Kidney (tissue), 14 donors: Measurements from ENCODE around the gene ADARB1. TPM values are rescaled to one million over a fixed set of nuclear protein-coding genes. Genes with fewer than 3 reads are reported as not detected.

Experiments
- DNase-seq, 5 donors: peaks; one replicate each; pipeline ENCODE4 v3.0.0-alpha.2; 2013 to 2020
- FAIRE-seq: peaks from 2 replicates; lab custom pipeline; 2012; peaks lifted over from hg19 to GRCh38; lab: Jason Lieb, UNC
- H3K27ac ChIP-seq, 2 donors: one replicate each; pipeline ENCODE4 v1.7.0; 2013; ENCODE audit warnings: low read depth in 2 of 2, low read length in 2 of 2, inconsistent platforms in 1 of 2
- H3K27me3 ChIP-seq: one replicate; pipeline ENCODE4 v1.7.1; 2013; ENCODE audit warnings: low read length, inconsistent platforms; ENCODE audit not compliant: control insufficient read depth, insufficient read depth
- H3K36me3 ChIP-seq, 3 donors: one replicate each; pipeline versions ENCODE4 v1.7.0 to v1.7.1; 2013; ENCODE audit warnings: low read length in 3 of 3, control low read depth in 1 of 3, inconsistent platforms in 1 of 3; ENCODE audit not compliant: insufficient read depth in 3 of 3, control insufficient read depth in 2 of 3
- H3K4me1 ChIP-seq, 3 donors: one replicate each; pipeline versions ENCODE4 v1.7.0 to v1.7.1; 2013; ENCODE audit warnings: low read length in 3 of 3, inconsistent platforms in 1 of 3, low read depth in 1 of 3; ENCODE audit not compliant: control insufficient read depth in 2 of 3, insufficient read depth in 2 of 3
- H3K4me3 ChIP-seq, 3 donors: one replicate each; pipeline versions ENCODE4 v1.7.0 to v1.8.1; 2013; ENCODE audit warnings: low read length in 3 of 3, control low read depth in 1 of 3, inconsistent platforms in 1 of 3
- H3K9ac ChIP-seq, 3 donors: one replicate each; pipeline versions ENCODE4 v1.7.0 to v1.7.1; 2013; ENCODE audit warnings: low read length in 3 of 3, control low read depth in 1 of 3, inconsistent platforms in 1 of 3
- H3K9me3 ChIP-seq, 3 donors: one replicate each; pipeline versions ENCODE4 v1.7.0 to v1.7.1; 2013; ENCODE audit warnings: low read length in 3 of 3, control low read depth in 1 of 3, inconsistent platforms in 1 of 3; ENCODE audit not compliant: control insufficient read depth in 2 of 3, insufficient read depth in 1 of 3
- CTCF ChIP-seq: IDR thresholded peaks from 3 replicates; pipeline ENCODE4 v1.5.1; 2012; ENCODE audit warnings: mild to moderate bottlenecking, moderate library complexity, borderline replicate concordance; ENCODE audit not compliant: insufficient read depth; ENCODE audit errors: extremely low read depth
- intact Hi-C: fragments of 100-400 bp; cut with DNase I; formaldehyde crosslinking; loops from one replicate; pipeline ENCODE4 v1.11.1; 2022
- polyA plus RNA-seq: library from polyadenylated mRNA; stranded (reverse); fragments of 350-450 nt; fragmentation: Illumina TruSeq; extraction: RNeasy Lipid Tissue Mini Kit (QIAGEN cat#74804); gene quantifications from one replicate; pipeline ENCODE4 v1.2.3, GENCODE V29; 2014; ENCODE audit warnings: low read depth, low replicate concordance; ENCODE audit not compliant: insufficient read depth
- total RNA-seq: library from RNA; stranded (reverse); fragmentation: NEBNext Ultra II Directional; extraction: Animal tissue kit (Norgen Biotek cat#: 25700); gene quantifications from one replicate; pipeline ENCODE4 v1.2.1, GENCODE V29; 2021
- donor health status: control.
- donor health status: control.
- donor health status: control.
- donor health status: control.
- donor health status: control.
- donor health status: DM: yes; HTN: yes; CAD: no.
- donor health status: Normal renal cell carcinoma (clear cell type).

ADARB1 gene
- total and polyA plus RNA-seq, 2 donors from 2014 or later = 6.7 to 34.9 TPM

- H3K9me3 ChIP-seq = no peaks in the 10 kb centered on the region
- H3K27me3 ChIP-seq = peaks cover 2% of the 10 kb centered on the region
- no peak for TF ChIP-seq CTCF
- FAIRE-seq = no peak
- H3K9ac ChIP-seq = no peak overlapping the region
- intact Hi-C loops = no loop called here
- H3K36me3 ChIP-seq = no peaks in the 10 kb centered on the region
- no peaks in the 10 kb centered on the region for H3K4me1 ChIP-seq
- H3K27ac ChIP-seq = no peak overlapping the region
- no peak overlapping the region for H3K4me3 ChIP-seq
- no peak for DNase-seq
Measured at GRCh38 chr21:45071078-45071873, 3.1 kb upstream of the ADARB1 start.

DNA sequence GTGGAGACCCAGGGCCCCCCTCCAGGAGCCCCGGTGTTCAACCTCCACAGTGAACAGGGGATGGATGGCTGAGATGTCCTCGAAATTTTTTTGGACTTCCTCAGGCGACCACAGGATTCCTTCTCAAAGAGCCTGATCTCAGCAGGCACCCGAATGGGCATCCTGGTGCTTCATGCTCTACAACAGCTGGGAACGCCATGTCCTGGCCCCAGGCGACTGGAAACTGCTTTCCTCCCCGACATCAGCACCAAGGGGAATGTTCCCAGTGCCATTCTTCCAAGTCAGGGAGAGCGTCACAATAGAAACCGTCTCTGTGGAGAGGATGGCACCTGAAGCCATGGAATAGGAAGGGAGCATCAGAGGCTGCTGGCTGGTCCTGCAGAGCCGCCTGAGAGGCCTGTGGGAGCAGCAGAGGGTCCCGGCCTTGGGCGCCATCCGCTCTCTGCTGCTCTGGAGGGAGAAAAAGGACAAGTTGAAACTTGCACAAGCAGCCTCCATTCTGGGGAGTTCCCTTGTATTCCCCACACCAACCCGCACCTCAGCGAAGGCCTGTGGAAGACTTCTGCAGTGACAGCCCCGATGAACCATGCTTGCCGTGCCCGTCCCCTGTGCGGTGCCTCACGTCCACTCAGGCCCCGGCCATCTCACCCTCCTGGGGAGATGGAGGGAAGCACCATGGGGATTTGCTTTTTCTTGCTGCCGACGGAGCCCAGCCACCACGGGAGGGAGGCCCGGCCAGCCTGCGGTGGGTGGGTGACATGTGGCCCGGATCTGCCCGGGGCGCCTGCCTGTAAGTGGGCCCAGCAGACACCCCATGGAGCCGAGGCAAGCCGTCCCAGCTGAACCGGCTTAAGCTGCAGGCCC is 2.3 kb upstream of the ADARB1 start:
- no peak overlapping the region for H3K9ac ChIP-seq
- no peaks in the 10 kb centered on the region for H3K9me3 ChIP-seq
- H3K27ac ChIP-seq = no peak overlapping the region
- TF ChIP-seq CTCF = no peak
- no peak overlapping the region for H3K4me3 ChIP-seq
- no peaks in the 10 kb centered on the region for H3K4me1 ChIP-seq
- FAIRE-seq (no peak), DNase-seq (no peak)
- intact Hi-C loops = no loop called here
- H3K36me3 ChIP-seq = no peaks in the 10 kb centered on the region
- H3K27me3 ChIP-seq = peaks cover 7% of the 10 kb centered on the region

- Histone ChIP-seq H3K4me3 (no peak overlapping the region), H3K36me3 (no peaks in the 10 kb centered on the region), H3K9ac (no peak overlapping the region), H3K27ac (no peak overlapping the region), H3K9me3 (no peaks in the 10 kb centered on the region), H3K27me3 (peaks cover 7% of the 10 kb centered on the region), H3K4me1 (no peaks in the 10 kb centered on the region)
- DNase-seq (no peak), FAIRE-seq (no peak)
- intact Hi-C loops = no loop called here
- no peak for TF ChIP-seq CTCF
Measured at GRCh38 chr21:45072738-45073300, 1.6 kb upstream of the ADARB1 start.
